NCI-H1930 (cell line): ENCODE measurements around the gene CTAG1A.
"Not testable (repeated sequence)": the region's sequence is repeated elsewhere in the genome, so short reads cannot be mapped to it uniquely, and the experiment has no call there.

Source experiments
- DNase-seq, 2 experiments: peaks; one replicate each; lab custom pipeline; 2025; lab: John Stamatoyannopoulos, UW

Gene CTAG1A

GRCh38 chrX:154613586-154613985, 28.7 kb downstream of the CTAG1A start:
- not testable (repeated sequence) for DNase-seq

DNA sequence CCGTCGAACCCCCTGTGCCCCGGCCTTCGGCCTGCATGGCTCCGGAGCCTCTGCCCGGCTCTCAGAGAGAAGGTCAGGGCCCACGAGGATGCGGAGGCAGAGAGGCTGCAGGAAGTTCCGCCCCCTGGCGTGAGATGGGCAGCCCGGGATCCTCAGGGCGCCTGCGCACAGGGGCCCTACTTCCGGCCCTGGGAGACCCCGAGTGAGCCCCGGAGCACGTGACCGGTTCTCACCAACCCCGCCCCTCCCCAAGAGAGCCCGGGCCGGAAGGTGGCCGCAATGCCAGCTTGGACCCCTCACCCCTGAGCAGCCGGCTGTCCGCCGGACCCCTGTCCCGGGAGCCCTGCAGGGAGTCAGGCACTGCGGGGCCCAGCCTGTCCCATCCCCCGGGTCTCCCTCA, 34.2 kb downstream of the CTAG1A start, which contains the start of gene CTAG1B:
Gene CTAG1B, minus strand, starts transcription at position 101 of the 400 bp plus-strand sequence. Its CDS starts 64 bp downstream, at position 37.
- not testable (repeated sequence) for DNase-seq

DNA sequence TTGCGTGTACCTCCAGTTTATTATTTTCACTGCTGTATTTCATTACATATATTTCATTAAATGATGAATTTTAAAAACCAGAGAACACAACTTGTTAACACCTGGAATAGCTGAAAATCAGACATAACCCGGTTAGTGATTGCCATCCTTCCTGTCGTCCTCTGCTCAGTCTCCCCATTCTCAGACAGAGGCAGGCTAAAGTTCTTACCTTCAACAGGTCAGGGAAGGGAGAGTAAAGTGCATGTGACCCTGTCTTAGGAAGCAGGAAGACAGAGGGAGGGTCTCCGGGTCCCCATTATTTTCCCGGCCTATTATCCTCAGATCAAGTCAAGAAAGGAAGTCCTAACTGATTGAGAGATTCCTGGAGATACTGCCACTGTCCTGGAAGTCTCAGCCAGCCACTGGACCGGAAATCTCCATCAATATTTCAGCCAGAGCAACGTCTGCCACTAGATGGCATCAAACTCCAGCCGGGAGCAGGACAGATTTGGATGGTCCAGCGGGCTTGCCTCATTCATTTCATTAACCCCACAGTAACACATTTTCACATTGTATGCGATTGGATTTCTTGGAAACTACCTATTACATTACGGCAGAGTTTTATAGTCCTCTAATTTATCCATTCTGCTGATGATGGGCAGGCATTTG, 36.0 kb downstream of the CTAG1A start:
- DNase-seq: not testable (repeated sequence)

DNA sequence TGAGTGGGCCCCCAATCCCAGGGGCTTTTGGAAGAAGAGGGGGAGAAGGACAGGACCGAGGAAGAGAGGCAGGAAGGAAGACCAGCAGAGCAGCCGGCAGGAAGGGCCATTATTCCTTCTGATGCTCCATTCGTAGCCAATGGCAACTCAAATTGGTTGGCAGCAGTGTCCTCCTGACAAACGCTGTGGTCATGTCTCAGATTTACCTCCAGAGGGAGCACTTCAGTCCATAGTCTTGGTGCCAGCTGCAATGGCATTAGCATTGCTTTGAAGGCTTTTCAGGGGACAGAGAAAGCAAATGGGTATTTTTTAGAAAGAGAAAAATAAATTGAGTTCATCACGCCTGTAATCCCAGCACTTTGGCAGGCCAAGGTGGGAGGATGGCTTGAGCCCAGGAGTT, 44.0 kb downstream of the CTAG1A start:
- DNase-seq: not testable (repeated sequence)

DNA sequence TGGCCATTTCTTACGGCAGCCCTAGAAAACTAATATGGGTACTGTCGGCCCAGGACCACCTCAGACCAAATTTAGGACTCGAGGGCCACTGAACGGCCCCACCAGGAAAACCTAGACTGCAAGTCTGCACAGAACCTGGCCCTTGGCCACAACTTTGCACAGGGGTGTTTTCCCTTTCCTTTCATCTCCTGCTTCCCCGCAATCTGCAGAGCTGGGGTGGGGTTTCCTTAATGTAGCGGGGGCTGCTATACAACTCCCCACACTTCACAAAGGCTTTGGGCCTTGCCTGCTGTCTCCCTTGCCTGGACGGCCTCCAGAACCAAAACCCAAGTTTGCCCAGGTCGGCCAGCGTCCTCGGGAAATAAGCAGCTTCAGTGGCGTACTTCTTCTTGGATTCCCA, 46.0 kb downstream of the CTAG1A start:
- DNase-seq: not testable (repeated sequence)

GRCh38 chrX:154633661-154634060, 48.7 kb downstream of the CTAG1A start:
- not testable (repeated sequence) for DNase-seq
